Kidney tubule cell (primary cell): ENCODE results near the gene POTEF.
"Not testable (repeated sequence)": the region's sequence is repeated elsewhere in the genome, so short reads cannot be mapped to it uniquely, and the experiment has no call there.

ENCODE experiments used
- DNase-seq: peaks from one replicate; pipeline ENCODE4 v3.0.0-alpha.2; 2018; ENCODE audit warnings: low spot score

Gene POTEF

DNA sequence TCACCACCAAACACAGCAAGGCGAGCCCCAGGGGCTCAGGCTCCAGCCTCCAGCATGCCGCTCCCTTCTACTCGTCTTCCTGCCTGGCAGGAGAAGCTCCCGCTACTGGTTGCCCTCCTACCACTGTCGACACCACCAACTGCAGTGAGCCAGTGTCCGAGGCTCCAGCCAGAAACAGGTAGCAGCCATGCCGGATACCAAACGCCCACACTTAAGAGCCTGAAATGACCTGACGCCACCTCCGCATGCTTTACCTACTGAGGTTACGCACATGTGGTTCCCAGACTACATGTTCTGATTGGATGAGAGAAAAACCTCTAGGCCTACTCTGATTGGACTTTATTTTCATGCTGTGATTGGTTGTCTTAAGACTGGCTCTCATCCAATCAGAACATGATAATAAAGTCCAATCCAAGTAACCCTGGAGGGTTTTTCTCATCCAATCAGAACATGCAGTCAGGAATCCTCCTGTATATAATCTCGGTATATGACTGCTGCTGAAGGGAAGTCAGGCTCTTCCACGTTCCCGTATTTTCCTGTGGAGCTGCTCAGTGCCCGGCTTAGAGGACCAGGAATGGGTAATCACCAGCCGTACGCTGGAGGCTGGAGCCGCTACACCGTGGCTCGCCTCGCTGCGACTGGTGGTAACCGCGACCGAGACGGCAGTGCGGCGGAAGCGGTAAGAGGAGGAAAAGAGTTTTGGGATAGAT, at the start of gene POTEF:
TSS of gene POTEF (minus strand) at position 103 of the 710 bp plus-strand sequence. CDS start 8,707 bp downstream, outside the sequence.
- not testable (repeated sequence) for DNase-seq

DNA sequence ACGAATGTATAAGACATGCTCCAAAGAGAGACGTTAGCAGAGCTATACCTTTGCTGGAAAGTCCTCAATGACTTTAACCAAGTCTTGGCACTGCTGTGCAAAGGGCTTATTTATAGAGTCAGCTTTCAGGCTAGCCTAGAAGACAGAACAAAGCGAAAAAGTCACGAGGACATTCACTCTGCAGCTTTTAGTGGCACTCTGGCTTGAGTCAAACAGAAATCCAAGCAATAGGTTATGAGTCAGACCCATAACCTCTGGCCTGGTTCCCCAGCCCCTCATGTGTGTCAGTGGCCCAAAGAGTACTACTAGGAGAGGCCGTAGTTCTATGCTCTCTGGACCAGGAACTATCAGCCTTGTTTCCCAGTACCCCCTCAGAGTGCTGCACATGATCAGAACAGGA, 45.8 kb upstream of the POTEF start:
- DNase-seq: not testable (repeated sequence)

DNA sequence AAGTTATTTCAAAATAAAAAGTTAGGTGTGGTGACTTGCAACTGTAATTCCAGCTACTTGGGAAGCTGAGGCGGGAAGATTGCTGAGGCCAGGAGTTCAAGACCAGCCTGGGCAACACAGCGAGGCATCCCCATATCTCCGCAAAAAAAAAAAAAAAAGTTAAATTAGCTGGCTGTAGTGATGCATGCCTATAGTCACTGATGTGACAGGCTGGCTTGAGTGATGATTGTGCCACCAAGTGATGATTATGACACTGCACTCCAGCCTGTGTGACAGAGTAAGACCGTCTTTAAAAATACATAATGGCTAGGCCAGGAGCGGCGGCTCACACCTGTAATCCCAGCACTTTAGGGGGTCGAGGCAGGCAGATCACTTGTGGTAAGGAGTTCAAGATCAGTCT, 40.9 kb upstream of the POTEF start:
- no peak for DNase-seq

DNA sequence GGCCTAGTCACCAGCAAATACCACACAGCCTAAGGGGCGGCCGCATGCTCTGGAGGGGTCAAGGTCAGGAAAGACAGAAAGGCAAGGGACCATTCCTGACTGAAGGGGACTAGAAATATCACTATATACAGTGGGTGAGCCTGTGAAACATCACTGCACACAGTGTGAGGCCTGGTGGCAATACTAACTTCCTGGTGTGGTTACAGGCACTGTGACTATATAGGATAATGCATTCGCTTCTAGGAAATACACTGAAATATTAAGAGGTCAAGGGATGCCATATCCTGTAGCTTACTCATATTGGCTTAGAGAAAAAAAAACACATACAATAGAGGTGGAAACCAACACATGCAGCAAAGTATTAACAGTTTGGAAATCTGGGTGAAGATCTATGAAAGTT, 40.1 kb upstream of the POTEF start:
- not testable (repeated sequence) for DNase-seq

DNA sequence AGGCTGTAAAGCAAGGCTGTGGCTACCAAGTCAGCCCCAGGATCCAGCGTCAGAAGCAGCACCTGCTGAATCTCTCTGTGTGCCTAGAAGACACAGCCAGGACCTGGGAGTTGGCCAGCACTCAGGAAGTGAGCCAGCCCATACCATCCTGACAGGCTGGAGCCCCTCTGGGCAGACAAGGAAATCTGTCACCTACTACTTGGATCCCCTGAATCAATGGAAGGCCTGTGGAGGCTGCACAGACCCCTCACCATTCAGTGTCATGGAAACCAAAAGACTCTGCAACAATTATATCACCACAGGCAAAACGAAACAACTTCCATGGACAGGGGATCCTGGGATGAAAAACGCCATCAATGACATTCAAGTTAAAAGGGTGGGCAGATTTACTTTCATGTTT, 37.6 kb upstream of the POTEF start:
- not testable (repeated sequence) for DNase-seq

DNA sequence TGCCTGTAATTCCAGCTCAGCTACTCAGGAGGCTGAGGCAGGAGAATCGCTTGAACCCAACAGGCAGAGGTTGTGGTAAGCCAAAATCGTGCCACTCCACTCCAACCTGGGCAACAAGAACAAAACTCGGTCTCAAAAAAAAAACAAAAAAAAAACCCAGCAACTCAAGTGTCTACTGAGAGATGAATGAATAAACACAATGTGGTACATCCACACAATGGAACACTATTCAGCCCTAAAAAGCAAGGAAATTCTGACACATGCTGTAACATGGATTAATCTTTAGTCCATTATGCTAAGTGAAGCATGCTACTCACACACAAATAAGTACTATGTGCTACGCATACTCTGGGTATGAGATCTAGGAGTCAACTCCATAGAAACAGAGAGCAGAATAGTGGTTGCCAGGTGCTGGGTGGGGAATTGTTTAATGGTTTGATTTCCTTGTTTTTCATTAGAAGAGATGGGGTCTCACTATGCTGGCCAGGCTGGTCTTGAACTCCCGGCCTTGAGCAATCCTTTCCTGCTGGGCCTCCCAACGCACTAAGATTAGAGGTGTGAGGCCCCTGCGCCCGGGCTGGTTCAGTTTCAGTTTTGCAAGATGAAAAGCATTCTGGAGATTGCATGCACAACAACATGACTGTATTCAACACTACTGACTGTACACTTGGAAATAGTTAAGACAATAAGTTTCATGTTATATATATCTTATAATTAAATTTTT, 36.4 kb upstream of the POTEF start:
- no peak for DNase-seq

DNA sequence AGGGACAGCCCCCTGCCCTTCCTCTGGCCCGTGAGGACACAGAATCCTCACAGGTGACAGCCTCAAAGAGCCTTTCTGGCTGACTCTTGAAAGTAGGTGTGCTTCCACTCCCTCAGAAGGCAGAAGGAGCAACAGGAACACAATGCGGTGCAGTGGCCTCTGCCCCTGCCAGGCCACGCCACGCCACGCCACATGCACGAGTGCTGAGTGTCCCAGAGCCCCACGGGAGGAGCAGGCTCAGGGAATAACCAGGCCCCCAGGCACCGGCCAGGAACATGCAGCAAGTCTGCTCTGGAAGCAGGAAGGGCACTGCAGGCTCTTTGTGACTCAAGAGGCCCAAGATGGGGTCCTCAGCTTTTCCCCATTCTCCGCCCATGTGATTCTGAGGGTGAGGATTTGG, 33.9 kb upstream of the POTEF start:
- no peak for DNase-seq

DNA sequence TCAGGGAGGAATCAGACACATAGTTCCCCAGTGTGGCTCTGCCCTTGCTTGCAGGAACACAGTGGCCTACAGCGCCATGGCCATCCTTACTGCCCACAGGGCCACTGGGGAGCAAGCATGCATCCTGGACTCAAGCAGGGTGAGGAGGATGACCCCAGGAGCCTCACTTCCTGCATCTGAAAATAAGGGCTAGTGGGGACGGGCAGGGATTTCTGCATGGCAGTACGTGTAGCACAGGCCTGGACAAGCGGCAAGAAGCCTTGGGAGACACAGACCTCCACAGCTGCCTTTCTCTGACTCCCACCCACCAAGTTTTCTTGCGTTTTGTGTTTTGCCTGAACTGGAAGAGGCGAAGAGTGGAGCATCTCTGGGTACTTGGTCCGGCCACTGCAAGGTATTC, 33.5 kb upstream of the POTEF start:
- not testable (repeated sequence) for DNase-seq

DNA sequence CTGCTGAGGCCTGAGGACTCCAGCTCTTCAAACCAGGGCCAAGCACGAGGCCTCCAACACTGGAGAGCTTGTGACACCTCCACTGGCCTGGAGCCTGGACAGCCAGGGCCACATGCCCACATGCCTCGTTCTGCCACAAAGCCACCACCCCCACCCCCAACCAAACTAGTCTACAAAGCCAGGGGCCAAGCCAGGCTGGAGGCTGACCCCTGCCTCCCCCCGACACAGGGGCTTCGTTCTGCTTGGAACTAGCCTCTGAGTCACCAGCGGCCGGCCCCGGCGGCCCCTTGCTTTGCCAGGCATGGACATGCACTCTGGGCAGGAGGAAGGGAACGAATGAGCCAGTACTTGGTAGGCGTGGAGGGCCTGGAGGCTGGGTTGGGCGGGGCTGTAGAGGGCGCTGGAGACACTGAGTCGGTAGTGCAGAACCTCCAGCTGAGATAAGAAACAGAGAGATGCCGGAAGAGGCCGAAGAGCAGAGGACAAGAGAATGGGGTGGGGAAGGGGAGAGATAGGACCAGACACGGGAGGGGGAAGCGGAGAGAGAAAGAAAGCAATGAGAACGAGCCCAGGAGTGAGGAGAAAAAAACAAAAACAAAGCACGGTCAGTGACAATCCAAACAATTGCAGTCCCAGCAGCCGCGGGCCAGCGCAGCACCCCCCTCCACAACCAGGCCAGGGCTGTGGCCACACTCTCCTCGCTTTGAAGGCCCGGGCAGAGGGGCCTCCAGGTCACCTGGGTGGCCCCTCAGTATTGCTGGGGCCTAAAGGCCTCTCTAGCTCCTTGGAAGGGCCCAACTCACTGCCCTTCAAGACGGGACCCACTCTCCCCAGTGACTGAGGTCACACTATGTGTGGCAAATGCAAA, 32.0 kb upstream of the POTEF start:
- not testable (repeated sequence) for DNase-seq

DNA sequence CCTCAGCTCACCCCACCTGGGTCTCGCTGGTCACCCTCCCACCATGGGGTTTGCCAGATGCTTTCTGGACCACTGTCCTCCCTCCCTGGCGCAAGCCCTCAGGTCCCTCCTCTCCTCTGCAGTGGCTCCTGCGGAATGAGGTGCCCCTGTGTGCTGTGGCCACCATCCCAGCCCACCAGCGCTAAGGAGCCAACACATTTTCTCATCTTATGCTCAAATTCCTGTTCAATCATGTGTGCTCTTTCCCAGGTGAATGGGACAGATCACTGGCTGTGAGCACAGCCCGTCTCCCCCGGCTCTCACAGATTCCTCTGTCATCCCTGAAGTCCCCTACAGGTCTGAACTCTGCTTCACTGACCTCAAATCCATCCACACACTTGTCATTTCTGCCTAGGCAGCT, 31.1 kb upstream of the POTEF start:
- DNase-seq: peak; percentile 23

DNA sequence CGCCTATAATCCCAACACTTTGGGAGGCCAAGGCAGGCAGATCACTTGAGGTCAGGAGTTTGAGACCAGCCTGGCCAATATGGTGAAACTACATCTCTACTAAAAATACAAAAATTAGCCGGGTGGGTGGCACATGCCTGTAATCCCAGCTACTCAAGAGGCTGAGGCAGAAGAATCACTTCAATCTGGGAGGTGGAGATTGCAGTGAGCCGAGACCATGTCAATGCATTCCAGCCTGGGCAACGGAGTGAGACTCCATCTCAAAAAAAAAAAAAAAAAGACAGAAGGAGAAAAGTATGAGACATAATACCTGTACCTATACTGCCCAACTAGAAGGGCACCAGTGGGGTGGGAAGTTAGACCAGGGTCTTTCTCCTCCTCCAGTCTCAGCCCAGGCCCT, 30.4 kb upstream of the POTEF start:
- not testable (repeated sequence) for DNase-seq

DNA sequence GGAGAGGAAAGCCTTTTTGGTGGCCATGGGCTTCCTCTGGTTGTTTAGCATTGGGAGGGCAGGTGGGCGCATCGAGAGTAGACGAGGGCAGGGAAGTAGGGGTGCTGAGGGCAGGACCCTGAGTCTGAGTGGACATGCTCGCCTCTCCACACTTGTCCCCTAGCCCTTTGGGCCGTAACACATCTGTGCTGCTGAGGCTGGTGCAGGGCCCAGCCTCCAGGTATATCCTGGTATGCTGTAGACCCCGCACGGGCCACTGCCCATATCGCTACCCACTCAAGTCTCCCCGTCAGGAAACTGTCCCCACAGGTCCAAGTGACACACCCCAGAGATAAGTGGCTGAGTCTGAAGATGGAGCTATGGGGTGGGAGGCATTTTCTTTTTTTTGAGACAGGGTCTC, 29.6 kb upstream of the POTEF start:
- no peak for DNase-seq

DNA sequence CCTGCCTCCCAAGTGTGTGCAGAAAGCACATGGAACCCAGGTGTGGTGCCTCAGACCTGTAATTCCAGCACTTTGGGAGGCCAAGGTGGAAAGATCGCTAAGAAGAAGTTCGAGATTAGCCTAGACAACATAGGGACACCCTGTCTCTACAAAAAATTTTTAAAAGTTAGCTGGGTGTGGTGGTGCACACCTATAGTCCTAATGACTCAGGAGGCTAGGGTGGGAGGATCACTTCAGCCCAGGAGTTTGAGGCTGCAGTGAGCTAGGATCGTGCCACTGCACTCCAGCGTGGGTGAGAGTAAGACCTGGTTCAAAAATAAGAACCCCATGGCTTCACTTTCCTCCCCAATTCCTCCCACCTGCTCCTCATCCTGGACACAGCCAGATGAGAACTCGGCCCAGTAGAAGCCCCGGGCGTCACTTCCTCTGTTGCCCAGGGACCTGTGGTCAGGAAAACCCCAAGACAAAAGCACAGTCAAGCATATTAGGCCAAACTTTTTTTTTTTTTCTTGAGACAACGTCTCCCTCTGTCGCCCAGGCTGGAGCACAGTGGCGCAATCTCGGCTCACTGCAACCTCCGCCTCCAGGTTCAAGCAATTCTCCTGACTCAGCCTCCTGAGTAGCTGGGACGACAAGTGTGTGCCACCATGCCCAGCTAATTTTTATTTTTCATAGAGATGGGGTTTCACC, 28.9 kb upstream of the POTEF start:
- not testable (repeated sequence) for DNase-seq

DNA sequence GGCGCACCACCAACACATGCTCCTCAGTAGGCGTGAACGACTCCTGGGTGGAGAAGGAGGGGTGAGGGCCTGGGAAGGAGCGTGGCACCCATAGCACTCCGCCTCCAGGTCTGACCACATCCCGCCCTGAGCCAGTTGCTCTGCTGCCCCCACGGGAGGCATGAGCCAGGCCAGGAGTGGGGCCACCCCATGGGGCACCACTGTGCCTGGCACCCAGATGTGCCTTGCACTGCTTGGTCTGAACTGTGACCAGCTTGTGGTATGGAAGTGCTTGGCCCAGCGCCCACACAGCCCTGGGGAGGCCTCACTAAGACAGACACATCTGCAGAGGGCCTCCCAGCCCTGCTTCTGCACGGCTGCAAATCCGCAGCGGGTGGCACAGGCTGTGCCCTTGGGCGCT, 28.3 kb upstream of the POTEF start:
- not testable (repeated sequence) for DNase-seq

DNA sequence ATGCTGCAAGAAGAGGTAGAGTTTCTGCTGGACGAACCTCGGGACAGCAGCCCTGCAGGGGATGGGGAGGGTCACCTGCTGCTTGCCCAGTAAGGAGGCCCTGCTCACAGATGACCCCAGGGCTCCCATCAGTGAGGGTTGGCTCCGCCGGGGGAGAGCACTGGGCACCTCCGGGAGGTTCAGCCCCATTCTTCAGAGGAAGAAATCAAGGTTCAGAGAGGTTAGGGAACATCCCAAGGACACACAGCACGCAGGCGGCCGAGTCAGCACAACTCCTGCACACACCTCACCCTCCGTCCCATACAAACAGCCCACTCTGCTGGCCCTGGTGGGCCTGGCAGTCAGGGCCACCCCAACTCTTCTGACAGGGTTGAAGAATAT, 27.6 kb upstream of the POTEF start:
- no peak for DNase-seq

DNA sequence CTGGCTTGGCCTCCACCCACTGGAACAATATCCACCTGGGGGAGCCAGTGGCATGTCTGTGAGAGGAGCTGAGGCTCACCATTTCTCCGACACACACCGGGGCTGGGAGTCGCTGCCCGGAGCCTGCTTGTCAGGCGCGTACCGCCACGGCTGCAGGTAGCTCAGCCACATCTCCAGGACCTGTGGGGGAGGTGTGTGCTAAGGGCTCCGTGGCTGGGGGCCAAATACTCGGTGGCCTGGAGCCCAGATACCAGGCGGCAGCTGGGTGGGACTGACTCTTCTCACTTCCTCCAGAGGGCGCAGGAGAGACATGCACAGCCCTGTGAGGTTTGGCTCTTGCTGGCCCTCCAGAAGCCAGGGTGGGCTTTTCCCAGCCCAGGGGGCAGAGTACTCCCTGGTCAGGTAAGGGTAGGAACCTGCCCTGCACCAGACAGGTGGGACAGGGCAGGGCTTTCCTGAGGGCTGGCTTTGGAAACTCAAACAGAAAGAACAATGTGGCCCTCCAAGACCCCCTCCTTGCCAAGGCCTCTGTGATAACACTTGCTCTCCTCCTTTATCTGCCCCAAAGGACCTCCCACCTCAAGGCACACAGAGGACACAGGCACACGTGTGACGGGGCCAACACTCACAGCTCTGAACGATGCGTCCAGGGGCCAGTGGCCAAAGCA, 27.1 kb upstream of the POTEF start:
- peak; percentile 69 for DNase-seq

DNA sequence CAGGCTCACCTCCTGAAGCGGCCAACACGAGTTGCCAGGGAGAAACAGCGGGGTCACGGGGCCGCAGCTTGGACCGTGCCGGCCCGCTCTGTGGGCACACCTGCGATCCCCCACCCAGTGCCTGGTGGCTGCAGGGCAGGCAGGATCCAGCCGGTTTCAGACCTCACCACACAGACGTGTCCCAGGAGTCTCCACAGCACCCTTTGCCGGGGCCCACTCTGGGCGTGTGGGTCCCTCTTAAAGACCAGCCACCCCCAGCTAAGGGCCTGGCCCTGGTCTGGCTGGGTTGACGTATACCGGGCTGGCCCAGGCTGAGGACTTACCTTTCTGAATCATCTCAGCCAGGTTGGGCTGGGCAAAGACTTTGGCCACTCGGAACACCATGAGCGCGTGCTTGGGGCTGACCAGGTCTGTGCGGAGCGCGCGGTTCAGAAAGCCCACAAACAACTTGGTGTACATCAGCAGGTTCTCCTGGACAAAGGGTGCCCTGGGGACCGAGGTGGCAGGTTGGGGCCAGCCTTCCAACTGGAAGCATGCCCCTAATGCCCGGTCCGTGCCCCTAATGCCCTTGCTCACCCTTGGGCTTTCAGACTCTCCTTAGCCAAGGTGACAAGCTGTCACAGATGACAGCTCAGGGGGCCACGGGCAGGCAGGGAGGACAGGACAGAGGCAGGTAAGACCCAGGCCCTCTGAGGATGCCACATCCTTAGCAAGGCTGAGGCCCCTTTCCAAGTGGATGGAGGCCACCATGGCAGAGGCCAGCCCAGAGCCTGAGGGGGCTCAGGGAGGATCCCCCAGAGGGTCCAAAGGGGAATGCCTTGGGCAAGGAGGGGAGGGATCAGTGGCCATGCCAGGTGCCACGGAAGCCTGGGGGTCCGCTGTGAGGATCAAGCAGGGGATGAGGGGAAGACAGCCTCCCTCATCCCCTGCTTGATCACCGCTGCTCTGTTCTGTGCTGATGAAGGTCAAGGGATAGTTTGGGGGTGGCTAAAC, 26.0 kb upstream of the POTEF start:
- no peak for DNase-seq

DNA sequence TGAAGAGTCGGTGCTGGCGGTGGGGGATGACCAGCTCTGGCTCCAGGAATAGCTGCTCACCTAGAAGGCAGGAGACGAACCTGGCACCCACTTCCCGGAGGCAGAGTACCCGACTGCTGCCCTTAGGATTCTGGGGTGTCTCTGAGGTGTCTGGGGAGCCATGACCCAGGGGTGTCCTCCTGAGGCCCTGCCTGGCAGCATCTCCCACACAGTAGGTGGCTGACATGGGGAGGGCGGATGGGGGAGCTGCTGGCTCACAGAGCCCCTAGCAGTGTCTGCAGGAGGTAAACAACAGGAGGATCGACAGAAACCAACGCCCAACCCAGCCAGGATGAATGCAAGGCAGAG, 25.4 kb upstream of the POTEF start:
- DNase-seq: not testable (repeated sequence)

DNA sequence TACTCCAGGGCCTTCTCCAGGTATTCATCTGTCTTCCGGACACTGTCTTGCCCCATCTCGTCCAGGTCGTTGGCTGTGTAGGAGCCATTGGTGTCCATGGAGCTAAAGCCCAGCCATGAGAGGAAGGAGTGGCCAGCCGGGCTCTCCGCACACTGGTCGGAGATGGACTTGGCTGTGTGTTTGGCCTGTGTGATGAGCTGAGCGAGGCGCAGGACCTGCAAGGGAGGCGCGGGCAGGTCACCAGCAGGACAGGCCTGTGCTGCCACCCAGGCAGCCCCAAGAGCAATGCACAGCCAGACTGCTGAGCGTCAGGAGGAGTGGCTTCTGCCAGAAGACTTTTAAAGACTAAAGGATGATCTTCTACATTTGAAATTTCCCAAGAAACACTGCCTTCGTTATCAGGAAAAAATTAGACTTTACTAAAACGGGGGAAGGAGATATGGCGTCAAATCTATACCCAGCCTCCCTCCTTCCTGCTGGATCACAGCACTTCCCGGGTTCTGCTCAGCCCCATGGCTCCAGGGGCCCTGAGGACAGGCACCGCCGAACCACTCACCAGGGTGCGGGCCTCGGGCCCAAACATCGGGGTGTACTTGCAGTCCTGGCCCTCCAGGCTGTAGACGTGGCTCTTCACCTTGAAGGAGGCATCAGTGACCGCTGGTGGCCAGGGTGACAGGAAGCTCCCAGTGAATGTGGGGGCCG, 24.9 kb upstream of the POTEF start:
- not testable (repeated sequence) for DNase-seq
